ENCODE results near the gene SLC4A11.

Gene SLC4A11

DNA sequence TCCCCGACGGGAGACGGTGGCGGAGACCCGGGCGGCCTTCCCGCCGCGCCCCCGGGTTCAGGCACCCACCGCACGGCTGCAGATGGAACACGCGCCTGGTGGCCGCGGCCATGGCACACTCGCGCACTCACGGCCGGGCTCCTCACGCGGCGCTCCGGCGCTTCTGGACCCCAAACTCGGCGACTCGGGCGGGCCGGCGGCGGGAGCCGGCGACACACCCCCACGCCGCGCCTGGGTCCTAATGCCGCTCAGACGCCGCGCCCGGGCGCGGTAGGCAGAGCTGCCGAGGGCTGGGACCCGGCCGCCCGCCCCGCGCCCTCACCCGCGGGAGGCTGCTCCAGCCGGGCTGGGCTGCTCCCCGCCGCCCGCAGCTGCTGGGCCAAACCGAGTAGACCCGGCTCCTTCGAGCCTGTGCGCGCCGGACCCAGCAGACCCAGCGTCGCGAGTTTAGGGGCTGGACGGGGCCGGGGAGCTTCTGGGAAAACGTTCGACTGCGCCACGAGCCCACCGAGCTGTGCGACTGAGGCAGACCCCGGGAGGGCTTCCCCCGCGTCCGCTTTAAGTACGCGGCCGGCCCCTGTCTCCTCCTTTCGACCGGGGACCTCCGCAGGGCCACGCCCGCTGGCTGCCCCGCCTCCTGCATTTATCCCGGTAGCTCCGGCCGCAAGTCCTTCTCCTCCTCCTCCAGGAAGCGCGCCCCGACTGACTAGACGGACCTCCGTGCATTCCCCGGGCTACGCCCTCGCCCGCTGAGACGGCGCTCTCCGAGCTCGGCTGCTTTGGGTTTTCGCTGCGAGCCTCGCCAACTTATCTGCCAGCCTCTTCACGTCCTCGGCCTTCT lies at the start of gene SLC4A11:
TSS of gene SLC4A11 (minus strand) at position 165 of the 841 bp plus-strand sequence. CDS start at position 112, 53 bp downstream.
- peak; percentile 63 for DNase-seq

DNA sequence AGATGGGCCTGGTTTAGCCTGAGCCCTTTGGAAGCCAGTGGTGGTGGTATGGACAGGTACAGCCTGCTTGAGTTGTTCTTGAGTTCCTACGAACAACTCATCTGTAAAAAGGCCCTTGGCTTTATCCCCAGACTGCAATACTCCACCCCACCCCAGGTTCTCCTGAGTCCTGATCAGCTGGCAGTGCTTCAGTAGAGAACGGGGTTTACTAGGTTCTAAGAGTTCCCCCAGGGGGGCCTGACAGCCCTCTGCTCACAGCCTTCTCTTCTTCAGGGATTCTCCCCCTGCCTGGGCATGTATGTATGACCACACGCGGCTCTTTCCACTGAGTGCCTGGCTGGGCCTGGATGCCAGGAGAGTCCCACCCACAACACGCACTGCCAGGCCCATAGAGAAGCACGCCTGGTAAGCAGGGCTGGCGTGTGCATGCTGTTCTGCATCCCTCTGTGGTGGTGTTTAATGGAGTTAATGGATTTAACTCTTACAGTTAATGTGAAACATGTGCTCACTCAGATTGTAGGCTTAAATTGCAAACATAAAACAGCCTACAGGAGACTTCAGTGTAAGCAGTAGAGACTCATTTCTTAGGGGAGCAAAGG lies 44.3 kb upstream of the SLC4A11 start:
- peak; percentile 12 for DNase-seq

DNA sequence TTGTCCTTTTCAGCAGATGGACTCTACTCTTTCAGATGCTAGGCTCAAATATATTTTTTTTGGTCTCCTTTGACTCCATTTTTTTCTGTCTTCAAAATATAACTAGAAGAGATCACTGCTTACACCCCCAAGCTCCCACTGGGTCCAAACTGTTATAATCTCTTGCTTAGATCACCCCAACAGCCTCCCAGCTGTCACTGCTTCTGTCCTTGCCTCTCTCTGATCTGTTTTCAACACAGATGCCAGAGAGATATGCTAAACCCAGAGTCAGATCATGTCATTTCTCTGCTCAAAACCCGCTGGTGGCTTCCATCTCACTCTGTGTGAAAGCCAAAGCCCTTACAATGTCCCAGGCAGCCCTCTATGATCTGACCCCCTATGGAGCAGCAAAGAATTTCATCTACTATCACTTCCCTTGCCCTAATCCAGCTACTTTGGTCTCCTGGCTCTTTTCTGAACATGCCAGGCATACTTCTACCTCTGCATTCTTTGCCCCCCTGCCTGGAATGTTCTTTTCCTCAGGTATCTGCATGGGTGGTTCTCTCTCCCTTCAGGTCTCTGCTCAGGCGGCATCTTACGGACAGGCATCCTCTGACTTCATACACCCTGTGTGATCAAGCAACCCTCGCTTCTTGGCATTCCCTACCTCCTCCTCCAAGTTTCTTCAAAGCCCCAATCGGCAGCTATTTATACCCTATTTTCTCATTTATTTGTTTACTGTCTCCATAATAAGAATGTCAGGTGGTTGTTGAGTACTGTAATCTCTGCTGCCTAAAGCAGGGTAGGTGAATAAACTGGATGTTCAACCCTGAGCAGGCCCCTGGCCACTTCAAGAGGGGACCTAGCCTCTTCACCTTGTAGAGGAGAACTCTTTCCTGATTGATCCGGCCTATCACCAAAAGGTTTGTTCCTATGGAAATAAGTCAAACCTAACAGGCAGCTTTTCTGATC lies 43.6 kb upstream of the SLC4A11 start:
- DNase-seq = no peak

DNA sequence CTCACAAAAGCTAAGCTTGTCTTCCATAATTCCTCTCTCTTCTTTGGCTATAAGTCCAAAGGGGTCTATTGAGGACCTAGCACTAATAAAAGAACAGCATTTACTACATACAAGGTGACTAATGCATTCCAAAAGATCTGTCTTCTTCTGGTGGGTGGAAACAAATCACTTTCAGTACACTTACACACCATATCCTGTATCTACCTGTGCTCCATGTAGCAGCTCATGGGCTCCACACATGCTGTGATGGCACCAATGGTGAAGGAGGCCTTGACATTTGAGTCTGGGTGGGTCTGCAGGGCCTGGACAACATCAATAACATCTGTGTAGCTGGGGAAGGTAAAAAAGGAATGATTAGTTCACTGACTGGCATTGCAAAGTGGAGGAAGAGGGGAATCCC lies 42.4 kb upstream of the SLC4A11 start:
- DNase-seq = no peak

DNA sequence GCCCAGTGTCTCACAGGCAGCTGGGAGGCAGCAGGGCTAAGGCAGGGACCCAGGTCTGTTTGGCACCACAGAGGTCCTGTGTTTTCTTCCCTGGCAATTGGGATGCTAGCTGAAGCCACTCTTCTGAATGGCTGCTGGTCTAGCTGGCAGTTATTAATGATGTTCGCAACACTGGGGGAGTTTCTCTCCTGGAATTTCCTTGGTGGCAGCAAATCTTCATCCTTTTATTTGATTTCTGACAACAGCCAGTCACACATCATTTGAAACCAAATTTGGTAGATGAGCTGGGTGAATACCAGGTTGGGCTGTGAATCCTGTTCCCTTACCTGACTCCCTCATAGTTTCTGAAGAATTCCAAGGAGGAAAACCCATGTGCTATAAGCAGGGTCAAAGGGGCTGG lies 40.8 kb upstream of the SLC4A11 start:
- no peak for DNase-seq

DNA sequence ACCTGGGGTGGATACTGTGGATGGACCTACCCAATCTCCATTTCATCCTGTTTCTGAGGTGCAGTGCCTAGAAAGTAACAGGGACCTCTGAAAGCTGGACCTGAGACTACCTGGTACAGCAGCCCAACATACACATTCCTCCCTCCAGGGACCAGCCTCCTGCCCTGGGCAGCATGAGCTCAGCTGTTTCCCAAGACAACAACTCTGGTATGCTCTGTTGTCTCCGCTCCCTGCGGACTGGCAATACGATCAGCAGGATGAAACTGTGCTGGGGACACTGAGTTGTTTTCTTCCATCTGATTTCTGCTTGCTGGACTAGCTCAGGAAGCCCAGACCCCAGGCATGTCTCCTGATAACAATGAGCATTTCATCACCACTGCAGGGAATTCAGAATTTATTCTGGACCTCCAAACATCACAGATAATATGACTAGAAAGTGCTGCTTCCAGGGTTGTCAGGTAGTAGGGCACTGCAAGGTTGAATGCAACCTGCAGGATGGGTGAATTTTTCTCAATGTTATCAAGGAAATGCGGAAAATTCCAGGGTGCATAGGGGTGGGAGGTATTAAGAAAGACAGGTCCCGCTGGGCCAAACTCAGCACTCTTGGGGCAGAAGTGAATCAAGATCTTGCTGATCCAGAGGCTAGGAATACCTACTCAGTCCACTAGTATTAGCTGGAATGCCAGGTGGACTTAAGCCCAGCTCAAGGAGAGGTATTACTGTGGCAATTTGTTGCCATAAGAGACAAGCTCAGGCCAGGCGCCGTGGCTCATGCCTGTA lies 38.9 kb upstream of the SLC4A11 start:
- DNase-seq = no peak

DNA sequence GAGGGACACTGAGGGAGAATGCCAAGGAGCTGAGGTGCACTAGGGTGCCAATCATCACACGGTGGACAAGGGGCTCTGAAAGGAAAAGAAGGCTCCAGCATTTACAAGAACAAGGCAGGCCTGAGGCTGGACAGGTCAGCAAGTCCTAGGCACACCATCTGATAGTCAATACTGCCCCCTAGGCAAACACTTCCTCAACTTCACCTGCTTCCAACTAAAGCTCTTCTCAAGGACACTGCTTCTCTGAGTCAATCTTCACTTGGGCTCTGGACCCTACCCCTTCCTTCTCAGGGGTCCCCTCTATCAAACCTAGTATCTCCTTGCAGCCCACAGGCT lies 37.7 kb upstream of the SLC4A11 start:
- peak; percentile 10 for DNase-seq

DNA sequence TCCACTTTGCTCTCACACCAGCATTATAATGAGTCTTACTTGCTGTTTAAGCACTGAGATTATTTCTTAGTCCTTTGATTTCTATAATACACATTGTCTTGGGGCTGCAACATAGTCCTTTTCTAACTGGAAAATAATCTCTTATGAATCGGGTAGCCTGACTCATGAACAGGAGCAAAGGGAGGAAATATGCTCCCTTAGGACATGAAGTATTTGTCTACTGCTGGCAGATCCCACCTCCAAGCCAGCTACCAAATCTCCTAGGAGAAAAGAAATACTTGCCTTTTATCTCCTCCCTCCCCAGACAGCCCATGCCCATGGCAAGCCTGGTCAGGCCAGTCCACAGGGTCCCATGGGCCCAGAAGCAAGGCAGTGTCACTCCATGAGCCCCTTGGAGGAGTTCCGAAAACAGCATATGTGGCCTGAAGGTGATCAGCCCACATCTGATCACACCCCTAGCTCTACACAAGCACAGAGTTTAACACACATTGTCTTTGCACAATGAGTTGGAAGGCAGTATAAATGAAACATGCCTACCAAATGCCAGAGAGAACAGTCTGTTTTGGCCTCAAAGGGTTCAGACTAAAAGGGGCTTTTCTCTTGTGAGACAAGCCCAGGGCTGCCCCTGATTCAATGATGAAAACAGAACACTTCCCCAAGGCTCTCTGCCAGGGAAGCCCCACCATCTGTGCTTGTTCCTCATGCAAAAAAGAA lies 37.1 kb upstream of the SLC4A11 start:
- DNase-seq = no peak

DNA sequence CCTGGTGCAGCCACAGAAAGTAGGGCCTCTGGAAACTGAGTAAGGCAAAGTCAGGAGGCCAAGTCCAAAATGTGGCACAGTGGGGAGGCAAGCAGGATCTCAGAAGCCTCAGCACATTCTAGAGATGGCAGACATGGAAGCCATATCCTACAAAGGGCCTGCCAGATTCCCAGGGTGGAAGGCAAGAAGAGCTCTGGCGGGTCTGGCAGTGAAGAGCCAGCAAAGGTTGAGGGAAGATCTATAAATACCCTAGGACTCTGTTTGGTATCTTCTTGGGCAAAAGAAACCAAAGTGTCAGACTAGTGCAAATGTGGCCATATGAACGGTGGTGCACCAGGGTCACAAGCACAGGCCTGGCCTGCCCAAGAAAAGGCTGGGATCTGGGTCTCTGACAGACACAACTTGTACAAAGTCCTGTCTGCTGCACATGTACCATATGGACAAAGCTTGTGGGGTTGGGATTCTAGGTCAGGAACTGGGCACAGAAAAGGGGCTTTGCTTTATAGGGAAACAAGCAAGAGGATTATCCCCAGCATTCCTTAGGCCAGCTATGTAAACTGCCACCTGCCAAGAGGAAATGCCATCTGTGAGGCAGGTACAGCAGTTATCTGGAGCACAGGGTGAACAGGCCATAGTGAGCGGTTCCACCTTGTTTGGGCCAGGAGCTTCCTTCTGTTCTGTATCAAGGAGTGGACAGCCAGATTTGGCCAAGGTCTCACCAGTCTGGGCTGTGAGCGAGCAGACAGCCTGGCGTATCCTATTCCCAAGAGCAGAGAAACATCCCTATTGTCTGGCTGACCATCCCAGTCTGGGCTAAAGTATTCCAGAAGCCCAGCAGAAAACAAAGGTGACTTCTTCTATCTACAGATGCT lies 36.3 kb upstream of the SLC4A11 start:
- DNase-seq = no peak

DNA sequence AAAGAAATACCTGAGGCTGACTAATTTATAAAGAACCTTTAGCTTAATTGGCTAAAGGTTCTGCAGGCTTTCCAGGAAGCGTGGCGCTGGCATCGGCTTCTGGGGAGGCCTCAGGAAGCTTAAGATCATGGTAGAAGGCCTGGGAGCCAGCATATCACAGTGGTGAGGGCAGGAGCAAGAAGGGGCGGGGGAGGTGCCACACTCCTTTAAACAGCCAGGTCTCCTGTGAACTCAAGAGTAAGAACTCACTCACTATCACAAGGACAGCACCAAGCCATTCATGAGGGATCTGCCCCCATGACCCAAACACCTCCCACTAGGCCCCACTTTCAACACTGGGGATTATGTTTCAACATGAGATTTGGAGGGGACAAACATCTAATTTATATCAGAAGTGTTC lies 34.4 kb upstream of the SLC4A11 start:
- DNase-seq = no peak

DNA sequence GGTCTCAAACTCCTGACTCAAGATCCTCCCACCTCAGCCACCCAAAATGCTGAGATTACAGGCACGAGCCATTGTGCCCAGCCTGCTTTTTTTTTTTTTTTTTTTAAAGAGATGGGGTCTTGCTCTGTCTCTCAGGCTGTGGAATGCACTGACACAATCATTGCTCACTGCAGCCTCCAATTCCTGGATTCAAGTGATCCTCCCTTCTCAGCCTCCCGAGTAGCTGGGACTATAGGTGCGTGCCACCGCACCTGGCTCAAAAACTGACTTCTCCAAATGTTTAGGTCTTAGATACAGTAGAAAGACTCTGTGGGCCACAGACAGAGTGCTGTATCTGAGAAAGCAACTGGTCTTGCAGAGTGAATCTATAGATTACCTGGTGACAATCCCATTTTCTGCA lies 31.1 kb upstream of the SLC4A11 start:
- no peak for DNase-seq

DNA sequence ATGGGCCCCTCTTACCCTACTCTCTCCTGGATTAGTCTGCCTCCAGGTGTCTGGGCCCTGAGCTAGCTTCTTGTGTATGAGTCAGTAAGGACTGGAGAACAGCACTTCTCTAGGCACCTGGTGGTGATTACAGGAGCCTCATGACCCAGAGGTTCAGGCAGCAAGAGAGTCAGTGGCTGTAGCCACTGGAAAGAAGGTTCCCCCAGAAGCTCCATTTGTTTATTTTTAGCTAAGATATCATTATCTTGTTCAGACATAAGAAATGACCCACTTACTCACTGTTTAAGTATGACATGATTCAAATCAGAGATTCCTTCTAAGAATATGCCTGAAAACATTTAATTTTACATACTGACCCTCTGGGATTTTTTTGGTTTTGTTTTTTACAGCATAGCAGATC lies 23.6 kb upstream of the SLC4A11 start:
- DNase-seq = no peak

DNA sequence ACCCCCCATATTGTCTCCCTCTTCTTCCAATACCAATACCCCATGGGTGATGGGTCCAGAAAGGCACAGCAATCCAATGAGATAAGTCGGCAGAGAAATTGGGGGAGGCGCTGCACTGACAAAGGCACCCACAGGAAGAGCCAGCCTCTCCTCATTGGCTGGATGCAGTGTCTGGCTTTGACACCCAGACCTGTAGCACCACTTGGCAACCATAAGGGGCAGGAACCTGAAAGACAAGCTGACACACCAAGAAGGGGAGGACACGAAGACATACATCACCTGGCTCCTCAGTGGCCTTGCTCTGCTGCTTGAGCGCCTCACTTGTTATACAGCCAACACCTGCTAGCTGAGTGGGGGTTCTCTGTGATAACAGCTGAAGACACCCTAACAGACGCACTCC lies 19.4 kb upstream of the SLC4A11 start:
- DNase-seq = no peak

DNA sequence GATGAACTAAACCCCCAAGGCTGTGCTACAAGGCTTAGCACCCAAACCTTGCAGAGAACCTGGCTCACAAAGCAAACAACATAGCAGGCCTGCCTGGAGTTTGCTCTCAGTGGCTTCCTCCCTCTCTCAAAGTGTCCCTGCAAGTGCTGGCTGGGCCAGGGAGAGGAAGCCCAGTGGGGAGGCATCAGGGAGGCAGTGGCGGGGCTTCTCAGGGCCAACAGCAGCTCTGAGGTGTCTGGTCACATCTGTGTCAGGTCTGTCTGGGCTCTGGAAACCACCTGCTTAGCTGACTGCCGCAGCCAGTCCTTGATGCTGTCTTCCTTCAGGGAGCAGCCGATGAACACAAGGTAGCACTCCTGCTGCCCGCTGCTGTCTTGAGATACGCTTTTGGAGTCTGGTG lies 16.7 kb upstream of the SLC4A11 start:
- DNase-seq = no peak

DNA sequence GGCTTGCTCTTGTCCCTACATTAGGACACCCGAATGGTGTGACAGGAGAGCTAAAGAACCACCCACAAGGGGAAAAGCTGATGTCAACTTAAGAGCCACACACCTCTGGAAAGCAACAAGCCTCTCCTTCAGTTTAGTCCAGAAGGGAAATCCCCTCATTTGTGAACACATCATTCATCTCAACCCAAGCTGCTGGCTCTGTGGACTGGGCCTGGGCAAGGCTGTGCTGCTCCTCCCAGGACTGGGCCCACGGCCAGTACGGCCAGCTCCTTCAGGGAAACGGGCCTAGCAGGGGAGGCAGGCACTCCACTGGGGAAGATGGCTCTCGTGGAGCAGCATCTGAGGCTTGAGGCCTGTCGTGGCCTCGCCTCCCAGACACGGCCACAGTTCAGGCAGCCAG lies 12.8 kb upstream of the SLC4A11 start:
- no peak for DNase-seq

DNA sequence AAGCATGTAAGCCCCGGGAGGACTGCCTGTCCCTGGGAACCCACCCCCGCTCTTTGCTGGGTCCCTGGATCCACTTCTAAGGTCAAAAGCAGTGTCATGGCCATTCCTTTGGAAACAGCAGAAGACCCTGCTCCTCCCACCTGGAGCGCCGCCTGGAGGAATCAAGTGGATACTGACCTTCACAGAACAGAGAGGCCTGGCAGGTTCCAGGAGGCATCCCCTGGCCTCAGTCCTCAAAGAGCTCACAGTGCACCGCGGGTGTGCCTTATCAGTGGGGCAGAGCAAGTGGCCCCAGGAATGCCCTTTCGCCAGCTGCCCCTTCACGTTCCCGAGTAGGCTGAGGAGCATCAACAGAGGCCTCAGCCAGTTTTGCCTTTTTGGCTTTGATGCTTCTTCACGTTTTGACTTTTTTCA lies 11.1 kb upstream of the SLC4A11 start:
- DNase-seq = no peak

DNA sequence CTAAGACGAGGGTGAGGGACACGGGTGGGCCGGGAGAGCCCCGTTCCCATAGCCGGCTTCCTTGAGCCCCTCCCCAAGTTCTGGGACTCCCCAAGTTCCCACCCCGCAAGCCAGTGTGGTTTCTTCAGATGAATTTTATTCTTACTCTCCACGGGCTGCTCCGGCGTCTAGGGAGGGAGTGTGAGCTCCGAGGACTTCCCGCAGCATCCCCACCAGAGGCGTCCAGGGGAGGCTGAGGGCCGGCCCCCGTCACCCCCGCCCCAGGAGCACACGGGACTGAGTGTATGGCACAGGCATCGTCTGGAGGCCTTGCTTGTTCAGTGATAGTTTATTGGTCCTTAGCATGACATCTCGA lies 10.0 kb upstream of the SLC4A11 start:
- no peak for DNase-seq

DNA sequence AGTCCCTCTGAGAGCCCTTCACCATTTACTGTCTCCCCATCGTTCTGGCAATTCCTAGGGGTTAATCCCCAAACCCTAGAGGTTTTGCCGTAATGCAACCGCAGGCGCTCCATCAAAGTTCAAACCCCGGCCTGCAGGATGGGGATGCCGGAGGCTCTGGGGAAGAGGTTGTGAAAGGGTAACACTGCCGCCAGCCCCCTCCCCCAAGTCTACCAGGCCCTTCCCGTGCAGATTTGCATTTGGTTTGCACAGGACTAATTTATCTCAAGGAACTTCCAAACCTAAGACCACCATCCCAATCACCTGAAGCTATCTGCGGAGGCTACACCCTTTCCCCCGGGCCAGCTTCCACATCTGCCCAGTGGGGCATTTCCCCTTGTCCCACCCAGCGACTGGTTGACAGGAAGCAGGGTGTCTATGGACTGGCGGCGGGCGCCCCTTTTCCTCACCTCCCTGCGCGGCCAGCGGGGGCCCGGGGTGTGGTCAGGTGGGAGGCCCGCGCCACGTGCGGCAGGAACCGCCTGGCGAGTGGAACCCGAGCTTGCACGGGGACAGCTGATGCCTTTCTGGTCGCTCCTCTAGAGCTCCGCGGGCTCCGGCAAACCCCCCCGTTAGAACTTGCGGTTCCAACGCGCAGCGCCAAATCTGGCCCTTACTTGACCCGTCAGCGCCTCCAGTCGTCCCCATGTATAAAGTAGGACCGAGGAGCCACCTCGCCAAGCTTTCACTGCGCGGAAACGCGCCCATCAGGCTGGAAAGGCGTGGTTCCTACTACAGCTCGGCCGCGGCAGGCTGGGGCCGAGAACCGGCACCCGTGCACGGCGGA lies 9.4 kb upstream of the SLC4A11 start:
- DNase-seq = peak; percentile 54

DNA sequence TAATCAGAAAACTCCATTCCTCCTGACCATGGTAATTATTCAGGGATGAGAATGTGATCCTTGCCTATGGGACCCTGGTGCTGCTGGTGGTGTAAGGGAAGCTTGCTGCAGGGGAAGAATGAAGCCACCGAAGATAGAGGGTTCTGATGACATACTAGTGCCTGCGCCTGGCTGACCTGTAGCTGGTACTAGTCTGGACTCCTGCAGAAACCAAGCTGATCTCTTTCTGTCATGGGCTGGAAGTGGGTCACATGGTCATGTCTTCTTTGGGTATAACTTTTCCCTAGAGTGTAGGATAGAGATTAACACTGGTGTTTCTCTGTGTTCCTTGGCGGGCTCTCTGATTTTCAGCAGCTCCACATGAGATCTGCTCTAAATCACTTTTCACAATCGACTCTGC lies 8.6 kb upstream of the SLC4A11 start:
- peak; percentile 15 for DNase-seq

DNA sequence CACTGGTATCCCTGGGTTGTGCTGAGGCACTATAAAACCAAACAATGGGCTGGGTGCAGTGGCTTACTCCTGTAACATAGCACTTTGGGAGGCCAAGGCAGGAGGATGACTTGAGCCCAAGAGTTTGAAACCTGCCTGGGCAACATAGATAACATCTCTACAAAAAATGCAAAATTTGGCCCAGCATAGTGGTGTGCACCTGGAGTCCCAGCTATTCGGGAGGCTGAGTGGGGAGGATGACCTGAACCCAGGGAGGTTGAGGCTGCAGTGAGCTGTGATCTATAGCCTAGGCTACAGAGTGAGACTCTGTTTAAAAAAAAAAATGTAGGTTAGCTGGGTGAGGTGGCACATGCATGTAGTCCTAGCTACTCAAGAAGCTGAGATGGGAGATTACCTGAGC lies 7.7 kb upstream of the SLC4A11 start:
- no peak for DNase-seq

Measured in retina (tissue), 1 donor.